ENCODE results near the gene PIM2.
A peak's percentile ranks its signal among the peaks of the same experiment; 100 is the strongest.

PIM2 gene
- total RNA-seq = 6.7 to 133 (median 11.0) reads per million in 17 experiments

DNA sequence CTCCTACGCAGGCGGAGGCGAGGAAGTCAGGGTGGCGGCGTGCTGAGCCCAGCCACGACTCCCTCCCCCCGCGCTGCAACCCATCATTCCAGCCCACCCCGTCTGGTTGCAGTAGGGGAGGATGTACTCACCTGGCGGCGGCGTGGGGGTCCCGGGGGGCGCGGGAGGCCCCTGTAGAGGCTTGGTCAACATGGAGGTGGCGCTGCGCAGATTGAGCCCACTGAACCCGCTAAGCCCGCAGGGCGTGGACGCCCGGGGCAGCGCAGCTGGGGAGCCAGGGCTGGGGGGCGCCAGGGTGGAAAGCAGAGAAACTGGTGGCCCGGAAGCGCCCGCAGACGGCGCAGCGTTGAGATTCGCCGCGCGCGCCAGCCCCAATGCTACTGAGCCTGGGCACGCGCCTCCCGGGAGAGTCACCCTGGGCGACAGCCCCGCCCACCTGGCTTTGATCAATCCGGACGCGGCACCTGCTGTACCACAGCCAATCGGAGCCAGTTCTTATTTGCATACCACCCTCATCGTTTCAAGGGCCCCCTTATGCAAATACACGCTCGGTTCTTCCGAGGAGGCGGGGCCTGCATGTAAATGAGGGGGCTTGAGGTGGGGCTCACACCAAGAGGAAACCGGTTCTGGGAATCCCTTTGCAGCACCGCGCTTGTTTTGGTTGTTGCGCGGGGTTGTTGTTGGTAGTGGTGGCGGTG is at the start of gene PIM2:
Gene PIM2, minus strand, starts transcription at position 382 of the 698 bp plus-strand sequence. Its CDS starts 190 bp downstream, at position 192.
- DNase-seq = peak; percentile 86 to 93 (median 92)

DNA sequence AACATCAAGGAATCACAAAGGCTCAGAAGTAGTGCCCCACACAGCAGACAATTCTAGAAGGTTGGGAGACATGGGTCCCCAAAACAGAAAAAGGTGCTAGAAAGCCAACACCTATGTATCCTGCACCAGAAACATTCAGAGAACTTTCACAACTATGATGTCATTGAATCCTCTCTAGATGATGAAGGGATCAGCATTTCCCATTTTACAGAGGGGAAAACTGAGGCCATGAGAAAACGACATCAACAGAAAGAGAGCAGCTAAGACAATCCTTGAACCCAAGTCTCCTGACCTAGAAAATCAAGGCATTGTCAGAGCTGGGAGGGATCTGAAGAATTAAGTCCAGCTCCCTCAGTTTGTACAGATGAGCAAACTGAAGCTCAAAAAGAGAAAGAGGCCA is 49.6 kb upstream of the PIM2 start:
- no peak for DNase-seq

DNA sequence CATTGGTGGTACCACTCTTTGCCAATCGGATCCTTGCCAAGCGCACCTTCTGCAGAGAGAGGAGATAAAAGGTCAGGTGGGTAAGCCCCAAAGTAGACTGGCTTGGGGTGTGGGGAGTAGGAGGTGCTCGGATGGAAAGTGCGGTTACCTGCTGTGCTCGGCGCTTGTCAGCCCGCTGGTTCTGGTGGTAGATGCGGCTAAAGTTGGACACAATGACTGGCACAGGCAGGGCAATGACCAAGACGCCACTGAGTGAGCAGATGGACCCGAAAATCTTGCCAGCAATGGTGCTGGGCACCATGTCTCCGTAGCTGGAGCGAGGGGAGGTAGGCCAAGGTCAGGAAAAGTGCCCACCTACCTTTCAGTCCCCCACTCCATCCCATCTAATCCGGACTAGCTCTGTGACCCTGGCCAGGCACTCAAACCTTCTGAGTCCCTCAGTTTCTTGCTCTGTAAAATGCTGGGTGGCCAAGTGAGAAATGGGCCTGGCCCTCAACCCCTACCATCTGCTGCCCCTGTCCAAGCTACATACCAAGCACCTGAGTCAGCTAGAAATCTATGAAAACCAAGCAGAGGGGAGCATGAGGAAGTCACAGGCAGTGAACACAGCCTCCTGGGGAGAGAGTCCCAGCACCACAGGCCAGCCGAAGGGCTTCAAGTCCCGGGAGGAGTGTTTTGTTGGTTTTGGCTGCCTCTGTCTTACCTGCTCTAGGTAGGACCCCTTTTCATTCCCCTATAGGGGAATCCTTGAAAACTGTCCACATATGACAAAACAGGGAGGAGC is 48.2 kb upstream of the PIM2 start:
- no peak for DNase-seq

DNA sequence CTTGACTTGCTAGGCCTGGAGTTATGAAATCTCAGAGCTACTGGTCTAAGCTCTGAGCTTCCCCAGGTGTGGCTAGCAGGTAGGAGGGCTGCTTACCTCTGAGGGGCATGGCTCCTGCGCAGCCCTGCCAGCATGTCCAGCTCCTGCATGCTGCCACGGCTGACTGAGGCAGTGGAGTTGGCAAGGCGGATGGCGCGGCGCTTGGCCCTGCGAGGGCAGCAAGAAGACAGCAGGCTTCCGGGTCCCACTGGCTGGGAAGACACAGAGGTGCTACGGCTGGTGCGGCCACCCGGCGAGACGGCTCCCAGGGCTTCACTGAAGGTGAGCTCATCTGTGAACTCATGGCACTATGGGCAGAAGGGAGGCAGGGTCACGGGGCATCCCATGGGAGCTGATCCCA is 47.1 kb upstream of the PIM2 start:
- DNase-seq = no peak

DNA sequence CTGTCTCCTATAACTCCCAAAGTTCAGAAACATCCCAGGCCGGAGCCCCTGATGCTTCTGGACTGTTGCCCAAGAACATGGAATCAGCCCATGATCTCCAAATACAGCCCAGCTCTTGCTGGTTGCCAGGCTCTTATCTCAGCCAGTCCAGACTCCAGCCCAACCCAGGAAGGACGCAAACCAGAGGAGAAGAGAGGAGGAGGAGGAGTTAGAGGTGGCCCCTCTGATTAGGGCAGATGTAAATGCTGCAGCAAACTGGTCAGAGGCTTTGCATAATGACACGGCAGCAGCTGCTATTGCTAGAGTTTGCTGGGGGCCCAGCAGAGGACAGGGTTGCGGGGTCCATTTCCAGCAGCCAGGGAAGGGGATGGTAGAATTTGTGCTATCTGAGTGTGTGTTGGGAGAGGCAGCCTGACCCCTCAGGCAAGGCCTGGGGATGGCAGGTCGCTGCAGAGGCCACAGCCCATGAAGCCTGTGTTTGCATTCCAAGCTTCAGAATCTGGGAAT is 42.8 kb upstream of the PIM2 start:
- no peak for DNase-seq

DNA sequence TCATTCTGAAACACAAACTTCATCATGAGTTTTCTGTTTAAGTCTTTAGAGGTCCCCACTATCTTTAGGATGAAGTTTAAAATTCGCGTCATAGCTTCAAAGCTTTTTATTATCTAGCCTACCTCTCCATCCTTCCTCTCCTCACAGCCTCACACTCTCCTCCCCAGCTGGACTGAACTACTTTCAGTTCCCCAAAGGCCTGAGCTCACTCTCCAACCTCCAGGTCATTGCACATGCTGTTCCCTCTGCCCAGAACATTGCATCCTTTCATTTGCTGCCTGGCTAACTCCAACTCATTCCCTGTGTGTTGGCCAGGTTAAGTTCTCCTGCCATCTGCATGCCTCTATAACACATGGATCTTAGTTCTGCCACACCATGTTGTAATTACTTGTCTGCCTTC is 41.5 kb upstream of the PIM2 start:
- peak; percentile 25 to 50 (median 47) for DNase-seq

DNA sequence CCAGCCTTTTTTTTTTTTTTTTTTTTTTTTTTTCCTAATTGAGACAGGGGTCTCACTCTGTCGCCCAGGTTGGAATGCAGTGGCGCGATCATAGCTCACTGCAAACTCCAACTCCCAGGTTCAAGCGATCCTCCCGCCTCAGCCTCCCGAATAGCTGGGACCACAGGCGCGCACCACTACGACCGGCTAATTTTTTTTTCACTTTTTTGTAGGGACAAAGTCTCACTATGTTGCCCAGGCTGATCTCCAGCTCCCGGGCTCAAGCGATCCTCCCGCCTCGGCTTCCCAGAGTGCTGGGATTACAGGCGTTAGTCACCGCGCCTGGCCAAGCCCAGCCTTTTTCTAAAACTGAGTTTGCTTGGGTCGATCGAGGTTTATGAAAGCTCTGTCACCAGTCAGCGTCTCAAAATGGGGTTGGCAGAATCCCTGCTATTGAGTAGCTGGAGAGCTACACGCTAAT is 39.8 kb upstream of the PIM2 start:
- DNase-seq = peak; percentile 23 to 42 (median 30)

DNA sequence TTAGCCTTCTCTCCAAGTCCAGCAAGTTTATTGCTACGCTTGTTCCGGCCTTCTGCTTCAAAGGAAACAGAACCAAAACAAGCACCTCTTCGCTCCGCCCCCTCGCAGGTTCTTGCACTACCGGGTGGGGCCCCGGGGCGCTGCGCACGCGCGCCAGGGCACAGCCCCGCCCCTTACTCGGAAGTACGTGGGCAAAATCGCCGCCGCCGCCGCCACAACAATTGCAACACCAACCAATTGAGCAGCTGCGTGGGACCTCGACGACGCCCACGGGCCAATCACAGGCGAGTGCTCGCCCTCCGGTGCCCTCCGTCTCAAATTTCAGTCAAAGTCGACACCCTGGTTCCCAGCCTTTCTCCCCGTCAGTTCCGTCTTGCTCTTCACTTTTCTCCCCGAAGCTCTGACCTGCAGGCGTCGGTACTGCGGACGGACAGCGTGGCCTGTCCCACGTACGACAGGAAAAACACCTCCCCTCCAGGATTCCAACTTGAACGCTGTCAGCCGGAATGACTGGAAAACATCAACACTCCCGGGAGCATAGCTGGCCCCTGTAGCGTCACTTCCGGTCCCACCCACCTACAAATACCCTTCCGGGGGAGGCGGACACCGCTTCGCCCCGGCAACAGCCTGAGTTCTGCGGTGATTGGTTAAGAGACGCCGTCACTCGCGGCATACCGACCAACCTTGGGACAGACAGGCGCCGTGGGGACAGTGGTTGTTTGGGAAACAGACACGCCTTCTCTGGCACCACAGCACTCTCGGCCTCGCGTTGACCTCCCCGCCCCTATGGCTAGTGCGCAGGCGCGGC is 39.2 kb upstream of the PIM2 start:
- DNase-seq = peak; percentile 93 to 97 (median 96)

DNA sequence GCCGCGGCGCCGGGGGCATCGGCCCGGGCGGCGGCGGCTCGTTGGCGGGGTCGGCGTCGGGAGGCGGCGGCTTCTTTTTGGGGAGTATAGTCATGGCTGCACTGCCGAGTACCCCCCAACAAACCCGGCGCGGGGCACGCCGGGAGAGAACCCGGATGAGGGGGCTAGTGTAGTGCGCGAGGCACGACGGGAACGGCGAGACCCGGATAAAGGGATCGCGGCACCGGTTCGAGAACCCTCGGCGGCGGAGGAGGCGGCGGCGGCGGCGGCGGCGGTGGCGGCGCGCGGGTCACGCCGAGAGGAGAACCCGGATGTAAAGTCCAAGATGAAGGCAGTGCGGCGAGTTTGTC is 38.6 kb upstream of the PIM2 start, which contains the start of gene OTUD5:
Gene OTUD5, minus strand, starts transcription at position 131 of the 350 bp plus-strand sequence. Its CDS starts 37 bp downstream, at position 94.
- peak in 3 of 4 experiments; percentile 54 to 80 (median 68) for DNase-seq

DNA sequence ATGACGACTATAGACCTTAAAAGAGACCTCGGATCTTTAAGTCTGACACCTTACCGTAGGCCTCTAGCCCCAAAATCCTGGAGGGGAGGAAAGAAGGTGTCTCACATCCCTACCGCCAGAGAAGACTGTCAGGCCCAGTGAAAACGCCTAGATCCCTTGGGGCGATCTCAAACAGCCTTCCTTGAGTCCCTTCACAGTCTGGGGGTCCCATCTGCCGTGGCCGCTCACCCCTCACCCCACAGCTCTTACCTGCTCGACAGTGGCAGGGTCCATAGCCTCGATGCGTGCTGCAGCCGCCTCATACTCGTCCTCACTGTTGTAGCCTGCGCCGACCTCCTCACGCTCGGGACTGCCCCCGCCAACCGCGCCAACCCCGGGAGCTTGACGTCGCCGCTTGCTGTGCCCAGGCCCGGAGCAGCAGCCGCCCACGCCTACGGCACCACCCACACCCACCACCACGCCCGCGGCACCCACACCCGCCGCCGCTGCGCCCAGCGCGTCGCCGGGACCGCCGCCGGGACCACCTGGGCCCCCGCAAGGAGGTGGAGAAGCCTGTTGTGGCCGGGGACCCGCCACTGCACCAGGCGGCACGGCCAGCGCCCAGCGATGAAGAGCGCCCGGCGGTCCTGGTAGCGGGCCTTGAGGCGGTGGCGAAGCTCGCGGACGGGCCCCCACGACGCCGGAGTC is 38.0 kb upstream of the PIM2 start:
- peak in 3 of 4 experiments; percentile 21 to 60 (median 30) for DNase-seq

DNA sequence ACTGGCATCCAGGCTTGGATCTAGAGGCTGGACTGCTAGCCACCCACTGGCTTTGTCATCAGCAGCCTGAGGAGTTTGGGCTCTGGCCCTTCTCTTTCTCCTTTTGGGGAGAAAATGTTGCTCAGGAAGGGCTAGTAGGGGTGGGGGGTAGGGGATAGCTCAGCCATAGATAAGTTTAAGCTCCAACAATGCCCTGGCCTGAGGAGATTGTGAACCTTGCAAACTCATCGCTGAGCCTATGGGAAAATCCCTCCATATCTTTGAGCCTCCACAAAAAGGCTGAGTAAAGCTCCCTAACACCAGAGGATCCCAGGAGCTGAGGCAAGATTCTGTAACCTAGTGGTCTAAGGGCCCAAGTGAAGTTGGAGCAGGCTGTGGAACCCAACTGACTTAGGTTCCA is 29.8 kb upstream of the PIM2 start:
- DNase-seq = no peak

DNA sequence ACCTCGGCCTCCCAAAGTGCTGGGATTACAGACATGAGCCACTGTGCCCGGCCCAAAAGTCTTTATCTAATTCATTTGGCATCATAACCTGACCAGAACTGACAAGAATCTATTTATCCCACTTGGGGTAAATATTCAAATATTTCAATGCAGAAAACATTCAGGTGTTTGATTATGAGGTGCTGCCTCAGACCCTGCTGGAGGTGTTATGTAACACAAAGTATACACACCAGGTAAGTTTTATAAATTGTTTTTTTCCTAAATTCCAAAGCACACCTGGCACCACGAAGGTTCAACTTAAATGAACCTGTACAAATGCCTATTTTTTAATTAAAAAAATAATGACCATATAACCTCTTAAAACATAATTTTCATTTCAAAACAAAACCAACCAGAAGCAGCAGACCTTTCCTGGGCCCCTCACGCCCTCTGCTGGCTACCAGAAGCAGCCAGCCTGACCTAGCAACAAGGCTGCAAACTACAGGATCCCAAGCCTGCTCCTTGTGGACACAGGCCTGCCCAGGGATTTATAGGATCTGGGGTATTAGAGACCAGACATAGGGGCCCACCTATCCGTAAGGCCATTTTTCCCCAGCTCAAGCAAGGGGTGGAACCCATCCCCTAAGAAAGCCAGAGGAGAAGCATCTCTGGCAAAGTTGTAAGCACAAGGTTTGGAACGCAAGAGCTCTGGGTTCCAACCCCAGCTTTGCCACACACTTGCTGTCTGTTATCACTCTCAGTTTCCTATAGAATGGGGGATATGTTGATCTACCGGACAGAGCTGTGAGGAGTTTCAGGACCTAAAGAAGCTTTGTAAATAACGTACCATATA is 26.9 kb upstream of the PIM2 start:
- peak; percentile 51 to 74 (median 62) for DNase-seq

DNA sequence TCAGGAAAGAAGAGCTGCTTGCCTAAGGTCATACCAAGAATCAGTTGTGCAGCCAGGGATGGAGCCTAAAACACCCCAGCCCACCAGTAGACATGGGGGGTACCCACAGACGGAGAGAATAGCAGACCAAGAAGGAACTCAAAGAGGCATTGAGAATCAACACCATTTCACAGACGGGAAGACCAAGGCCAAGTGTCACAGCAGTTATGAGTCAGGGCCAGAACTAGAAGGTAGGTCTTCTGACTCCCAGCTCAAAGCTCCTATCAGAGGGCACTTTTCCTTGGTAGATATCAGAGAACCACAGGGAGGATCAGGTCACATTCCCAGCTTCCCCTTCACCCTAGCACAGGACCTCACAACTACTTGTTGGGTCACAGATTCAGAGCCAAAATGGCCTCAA is 24.1 kb upstream of the PIM2 start:
- DNase-seq = peak in 1 of 4 experiments; percentile 10

DNA sequence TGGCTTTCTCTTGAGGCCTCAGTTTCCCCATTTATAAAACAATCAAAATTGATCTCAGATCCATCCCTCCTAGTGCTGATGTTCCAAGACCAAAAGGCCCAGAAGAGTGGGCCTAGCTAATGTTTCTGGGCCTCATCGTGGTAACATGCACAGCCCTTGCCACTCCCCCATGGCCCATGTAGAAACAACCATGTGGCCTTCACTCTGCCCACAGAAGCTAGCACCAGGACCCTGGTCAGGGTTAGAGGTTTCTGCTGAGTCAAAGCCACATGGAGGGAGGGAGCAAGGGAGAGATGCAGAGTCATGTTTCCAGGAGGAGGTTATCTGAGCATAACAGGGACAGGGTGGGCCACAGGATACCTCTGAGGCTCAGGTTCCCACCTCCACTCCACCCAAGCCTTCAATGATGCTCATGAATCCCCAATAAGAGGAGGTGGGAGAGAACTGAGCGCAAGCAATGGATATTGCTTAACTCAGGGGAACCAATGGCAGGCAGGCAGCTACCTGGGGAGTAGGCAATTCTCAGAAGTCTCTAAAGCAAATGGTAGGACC is 21.7 kb upstream of the PIM2 start:
- no peak for DNase-seq

DNA sequence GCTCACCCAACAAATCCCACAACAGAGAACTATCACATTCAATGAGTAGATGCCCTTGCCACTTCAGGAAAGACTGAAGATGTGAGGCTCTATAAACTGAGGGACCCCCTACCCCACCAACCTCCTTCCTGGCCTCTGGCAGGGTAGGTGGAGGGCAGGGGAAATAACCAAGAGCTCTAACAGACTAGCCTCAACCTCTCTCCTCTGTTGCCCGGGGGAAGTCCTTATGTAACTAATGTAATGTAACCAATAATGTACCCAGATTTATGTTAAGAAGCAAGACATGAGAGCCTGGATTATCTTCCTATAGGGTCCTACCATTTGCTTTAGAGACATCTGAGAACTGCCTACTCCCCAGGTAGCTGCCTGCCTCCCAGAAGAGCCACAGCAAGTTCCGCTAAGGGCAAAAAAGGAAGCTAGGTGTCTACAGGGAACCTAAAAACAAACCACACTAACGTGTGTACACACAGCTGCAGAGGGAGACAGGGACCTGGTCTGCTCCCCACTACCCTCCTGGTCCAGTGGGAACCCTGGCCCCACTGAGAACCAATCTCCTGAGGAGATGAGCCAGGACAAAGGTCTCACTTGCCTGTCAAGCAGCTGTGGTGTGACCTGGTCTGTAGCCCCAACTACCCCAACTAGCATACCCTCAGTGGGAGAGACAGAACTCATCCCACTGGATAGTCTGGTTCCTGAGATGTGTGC is 20.9 kb upstream of the PIM2 start:
- DNase-seq = no peak

DNA sequence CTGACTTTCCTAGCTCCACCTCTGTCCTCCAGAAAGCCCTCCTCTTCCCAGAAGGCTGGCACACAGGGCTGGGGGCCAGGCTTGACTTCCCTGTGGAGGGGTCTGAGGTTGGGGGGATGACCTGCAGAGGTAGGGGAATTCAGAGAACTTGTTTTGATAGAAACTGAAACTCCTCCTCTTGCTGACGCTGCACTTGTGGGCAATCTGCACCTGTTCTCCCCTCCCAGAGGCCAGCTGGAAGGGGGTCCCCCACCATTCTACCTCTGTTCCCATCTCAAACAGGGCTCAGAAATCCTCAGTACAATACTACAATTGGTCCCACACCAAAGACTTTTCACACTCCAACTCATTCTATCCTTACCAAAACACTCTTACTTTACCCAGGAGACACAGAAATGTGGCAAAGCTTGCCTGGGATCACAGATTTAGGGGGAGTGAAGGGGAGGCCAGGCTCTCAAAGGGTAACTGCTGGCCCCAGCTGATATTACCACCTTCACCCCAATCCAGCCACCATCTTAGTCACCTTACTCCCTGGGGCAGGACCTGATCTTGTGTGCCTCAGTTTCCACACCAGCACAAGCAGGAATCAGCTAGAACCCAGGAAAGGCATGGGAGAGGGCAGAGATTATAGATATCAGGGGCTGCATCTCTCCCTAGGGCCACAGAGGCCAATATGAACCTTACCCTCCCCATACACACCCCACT is 20.0 kb upstream of the PIM2 start:
- no peak for DNase-seq

DNA sequence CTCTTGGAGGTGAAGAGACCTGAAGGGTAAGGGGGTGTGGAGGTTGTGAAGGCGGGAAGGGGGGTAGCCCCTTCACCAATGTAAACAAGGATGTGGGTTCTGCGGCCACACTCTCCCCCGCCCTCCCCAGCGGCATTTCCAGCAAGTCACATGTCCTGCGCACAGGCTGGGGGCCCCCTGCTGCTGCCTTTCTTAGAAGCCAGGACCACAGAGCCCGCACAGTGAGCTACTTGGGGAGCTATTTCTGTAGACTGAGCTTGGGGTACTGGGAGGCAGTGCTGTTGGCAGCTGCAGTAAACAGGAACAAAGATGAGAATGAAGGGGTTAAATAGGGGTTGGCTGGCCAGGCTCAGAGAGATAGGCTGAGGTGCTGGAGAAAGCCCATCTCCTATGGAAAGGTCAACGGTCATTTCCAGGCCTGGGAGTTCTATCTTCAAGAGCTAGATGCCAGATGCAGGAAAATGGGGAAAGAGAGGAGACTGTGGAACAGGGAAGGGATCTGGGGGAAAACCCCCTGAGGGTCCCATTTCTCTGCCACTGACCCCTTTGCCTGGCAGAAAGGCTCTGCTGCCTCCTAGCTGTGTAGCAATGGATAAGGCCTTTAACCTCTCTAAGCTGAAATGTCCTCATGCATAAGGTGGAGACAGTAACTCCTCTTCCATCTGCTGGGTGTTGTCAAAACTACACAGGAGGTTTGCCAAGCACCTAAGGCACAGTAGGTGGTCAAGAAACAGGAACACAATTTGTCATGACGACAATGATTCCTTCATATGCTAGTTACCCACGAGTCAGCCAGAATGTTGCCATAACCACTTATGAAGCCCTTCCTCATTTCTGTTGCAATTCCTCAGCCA is 18.5 kb upstream of the PIM2 start:
- peak; percentile 64 to 88 (median 76) for DNase-seq

DNA sequence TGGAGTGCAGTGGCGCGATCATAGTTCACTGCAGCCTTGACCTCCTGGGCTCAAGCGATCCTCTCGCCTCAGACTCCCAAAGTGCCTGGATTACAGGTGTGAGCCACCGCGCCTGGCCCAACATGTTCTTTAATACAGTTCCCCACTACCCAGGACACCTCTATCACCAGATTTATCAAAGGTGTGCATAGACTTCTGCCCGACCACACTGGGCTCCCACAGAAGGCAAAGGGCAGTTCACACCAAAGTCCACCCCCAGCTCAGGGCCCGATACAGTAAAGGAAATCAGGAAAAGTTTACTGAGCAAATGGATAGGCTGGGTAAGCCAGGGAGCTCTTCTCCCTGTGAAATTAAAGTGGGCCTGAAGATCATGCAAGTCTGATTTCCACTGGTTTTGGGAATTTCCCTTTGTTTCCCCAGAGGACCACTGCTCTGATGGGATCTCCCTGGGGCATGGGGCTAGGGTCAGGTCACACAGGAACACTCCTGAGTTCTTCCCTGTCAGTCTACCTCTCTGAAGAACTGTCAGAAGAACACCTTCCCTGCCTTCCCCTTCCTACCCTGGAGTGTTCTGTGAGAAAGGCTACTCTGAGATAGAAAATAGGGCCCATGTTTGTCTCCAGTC is 17.7 kb upstream of the PIM2 start:
- DNase-seq = no peak

All from suppressor macrophage (primary cell).